HepG2 (cell line): Measurements from ENCODE around the gene STAT1. TPM values are rescaled to one million over a fixed set of nuclear protein-coding genes. Genes with fewer than 3 reads are reported as not detected.

ENCODE experiments used
- AHR ChIP-seq: IDR thresholded peaks from 2 replicates; pipeline ENCODE4 v1.6.1; 2018; ENCODE audit warnings: missing genetic modification reagents, missing compliant biosample characterization
- ASH2L ChIP-seq: fragments of 300-600, 200-600 bp; sonication (generic); IDR thresholded peaks from 2 replicates; pipeline ENCODE4 v1.7.0; 2017; ENCODE audit warnings: low read depth, mild to moderate bottlenecking, moderate library complexity, mixed read lengths, low read length; ENCODE audit not compliant: insufficient read length
- IRF2 ChIP-seq: IDR thresholded peaks from 2 replicates; pipeline ENCODE4 v1.6.1; 2018; ENCODE audit warnings: missing genetic modification reagents, missing compliant biosample characterization
- MIER3 ChIP-seq: IDR thresholded peaks from 2 replicates; pipeline ENCODE4 v1.6.1; 2016; ENCODE audit warnings: missing compliant biosample characterization, borderline replicate concordance
- NFIC ChIP-seq: IDR thresholded peaks from 2 replicates; pipeline ENCODE4 v1.6.1; 2012; ENCODE audit warnings: mild to moderate bottlenecking, low read length, inconsistent platforms
- PHF20 ChIP-seq: sonication (generic); formaldehyde crosslinking; IDR thresholded peaks from 2 replicates; pipeline ENCODE4 v1.5.0; 2020; ENCODE audit warnings: mild to moderate bottlenecking, missing genetic modification reagents
- YY1 ChIP-seq: IDR thresholded peaks from 2 replicates; pipeline ENCODE4 v1.6.1; 2011; ENCODE audit warnings: low read length, low read depth, moderate library complexity, mild to moderate bottlenecking; ENCODE audit not compliant: insufficient read depth, insufficient replicate concordance
- ZNF30 ChIP-seq: sonication (generic); formaldehyde crosslinking; IDR thresholded peaks from 2 replicates; pipeline ENCODE4 v1.5.0; 2020; ENCODE audit warnings: mild to moderate bottlenecking, missing genetic modification reagents
- ZNF34 ChIP-seq: sonication (generic); formaldehyde crosslinking; IDR thresholded peaks from 2 replicates; pipeline ENCODE4 v1.4.0; 2020; ENCODE audit warnings: mild to moderate bottlenecking, missing genetic modification reagents, borderline replicate concordance
- ZNF549 ChIP-seq: sonication (generic); formaldehyde crosslinking; IDR thresholded peaks from 2 replicates; pipeline ENCODE4 v1.5.0; 2020; ENCODE audit warnings: missing genetic modification reagents
- ZNF772 ChIP-seq: sonication (generic); formaldehyde crosslinking; IDR thresholded peaks from 2 replicates; pipeline ENCODE4 v1.5.0; 2020; ENCODE audit warnings: mild to moderate bottlenecking, missing genetic modification reagents
- ZSCAN12 ChIP-seq: sonication (generic); formaldehyde crosslinking; IDR thresholded peaks from 2 replicates; pipeline ENCODE4 v1.9.0; 2021; ENCODE audit warnings: mild to moderate bottlenecking, missing genetic modification reagents
- polyA plus RNA-seq, 8 experiments: library from polyadenylated mRNA; depleted of rRNA in 3 of 8; stranded (reverse) in 7 of 8; unstranded in 1 of 8; fragments of >200 nt; fragmentation: Illumina TruSeq in 4 of 8; extraction: Trizol in 4 of 8; gene quantifications; 2 replicates each; pipeline versions ENCODE4 v1.2.1 to v1.2.3, GENCODE V29; 2011 to 2016; ENCODE audit warnings: low read depth in 4 of 8, missing spikeins in 1 of 8, mixed read lengths in 1 of 8; ENCODE audit not compliant: insufficient read depth in 1 of 8
- total RNA-seq, 5 experiments: library from RNA; depleted of rRNA; stranded (reverse); fragments of >200 nt; fragmentation: Illumina TruSeq; extraction: Trizol; gene quantifications; 2 replicates each; pipeline ENCODE4 v1.2.3, GENCODE V29; 2016; ENCODE audit warnings: low read depth in 1 of 5
- TF ChIP-seq, protein P1 (sequence below): sonication (generic); formaldehyde crosslinking; IDR thresholded peaks from 2 replicates; pipeline ENCODE4 v1.5.1; 2020; ENCODE audit warnings: mild to moderate bottlenecking, missing genetic modification reagents, moderate library complexity
- TF ChIP-seq, protein P2 (sequence below): sonication (generic); formaldehyde crosslinking; IDR thresholded peaks from 2 replicates; pipeline ENCODE4 v1.4.0; 2020; ENCODE audit warnings: mild to moderate bottlenecking, low read depth, missing genetic modification reagents
- TF ChIP-seq, protein P3 (sequence below): sonication (generic); formaldehyde crosslinking; IDR thresholded peaks from 2 replicates; pipeline ENCODE4 v1.4.0; 2020; ENCODE audit warnings: mild to moderate bottlenecking, missing genetic modification reagents
- TF ChIP-seq, protein P4 (sequence below): sonication (generic); formaldehyde crosslinking; IDR thresholded peaks from 2 replicates; pipeline ENCODE4 v1.5.0; 2020; ENCODE audit warnings: missing genetic modification reagents
- TF ChIP-seq, protein P5 (sequence below): sonication (generic); formaldehyde crosslinking; IDR thresholded peaks from 2 replicates; pipeline ENCODE4 v1.4.0; 2020; ENCODE audit warnings: missing genetic modification reagents, mild to moderate bottlenecking, borderline replicate concordance

Gene STAT1
- total and polyA plus RNA-seq, 2 of the 13 experiments (the other 11 are each of a cell fraction or from before 2014, with no cell fraction given), result 21.8 to 59.6 TPM

DNA sequence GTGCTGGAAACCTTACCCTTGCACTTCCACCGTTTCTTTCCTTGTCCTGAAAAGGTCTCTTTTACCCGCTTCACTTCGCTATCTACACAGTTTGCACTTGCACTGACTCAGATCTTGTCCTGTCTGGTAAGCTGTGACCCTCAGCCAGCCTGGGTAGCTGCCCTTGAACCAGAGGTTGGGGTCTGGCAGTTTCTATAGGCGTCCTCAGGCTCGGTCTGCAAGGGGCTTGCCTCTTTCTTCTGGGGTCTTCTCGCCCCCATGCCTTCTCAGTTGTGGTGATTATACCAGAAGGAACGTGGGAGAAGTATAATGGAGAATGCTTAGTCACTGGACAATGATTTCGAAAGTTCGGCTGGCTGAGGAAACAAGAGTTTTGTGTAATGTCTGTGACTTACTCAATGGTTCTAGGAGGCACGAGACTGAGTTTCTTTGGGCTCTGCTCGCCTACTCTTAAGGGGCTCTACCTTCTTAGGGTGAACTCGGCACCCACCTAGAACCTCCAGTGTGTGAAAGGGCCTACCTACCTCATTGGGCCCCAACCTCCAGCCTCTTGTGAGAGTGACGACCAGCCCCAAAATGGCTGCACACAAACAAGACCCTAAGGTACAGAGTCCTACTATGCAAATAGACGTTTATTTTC, 6.9 kb upstream of the STAT1 start (continued):
- TF ChIP-seq ZSCAN12 (CRISPR knock-in tag) (no peak), AHR (CRISPR knock-in tag) (no peak), PHF20 (CRISPR knock-in tag) (no peak), YY1 (peak; percentile 91), MIER3 (no peak), NFIC (no peak), ZNF34 (CRISPR knock-in tag) (0 out of 2 replicates have a peak, but pooled peaks have one; percentile 70), ZNF30 (CRISPR knock-in tag) (peak; percentile 67; the same call in 1 of the 2 replicates), ASH2L (no peak), IRF2 (CRISPR knock-in tag) (no peak), ZNF549 (no peak), ZNF772 (CRISPR knock-in tag) (no peak; the same call in 1 of the 2 replicates)
- TF ChIP-seq, protein P1, sequence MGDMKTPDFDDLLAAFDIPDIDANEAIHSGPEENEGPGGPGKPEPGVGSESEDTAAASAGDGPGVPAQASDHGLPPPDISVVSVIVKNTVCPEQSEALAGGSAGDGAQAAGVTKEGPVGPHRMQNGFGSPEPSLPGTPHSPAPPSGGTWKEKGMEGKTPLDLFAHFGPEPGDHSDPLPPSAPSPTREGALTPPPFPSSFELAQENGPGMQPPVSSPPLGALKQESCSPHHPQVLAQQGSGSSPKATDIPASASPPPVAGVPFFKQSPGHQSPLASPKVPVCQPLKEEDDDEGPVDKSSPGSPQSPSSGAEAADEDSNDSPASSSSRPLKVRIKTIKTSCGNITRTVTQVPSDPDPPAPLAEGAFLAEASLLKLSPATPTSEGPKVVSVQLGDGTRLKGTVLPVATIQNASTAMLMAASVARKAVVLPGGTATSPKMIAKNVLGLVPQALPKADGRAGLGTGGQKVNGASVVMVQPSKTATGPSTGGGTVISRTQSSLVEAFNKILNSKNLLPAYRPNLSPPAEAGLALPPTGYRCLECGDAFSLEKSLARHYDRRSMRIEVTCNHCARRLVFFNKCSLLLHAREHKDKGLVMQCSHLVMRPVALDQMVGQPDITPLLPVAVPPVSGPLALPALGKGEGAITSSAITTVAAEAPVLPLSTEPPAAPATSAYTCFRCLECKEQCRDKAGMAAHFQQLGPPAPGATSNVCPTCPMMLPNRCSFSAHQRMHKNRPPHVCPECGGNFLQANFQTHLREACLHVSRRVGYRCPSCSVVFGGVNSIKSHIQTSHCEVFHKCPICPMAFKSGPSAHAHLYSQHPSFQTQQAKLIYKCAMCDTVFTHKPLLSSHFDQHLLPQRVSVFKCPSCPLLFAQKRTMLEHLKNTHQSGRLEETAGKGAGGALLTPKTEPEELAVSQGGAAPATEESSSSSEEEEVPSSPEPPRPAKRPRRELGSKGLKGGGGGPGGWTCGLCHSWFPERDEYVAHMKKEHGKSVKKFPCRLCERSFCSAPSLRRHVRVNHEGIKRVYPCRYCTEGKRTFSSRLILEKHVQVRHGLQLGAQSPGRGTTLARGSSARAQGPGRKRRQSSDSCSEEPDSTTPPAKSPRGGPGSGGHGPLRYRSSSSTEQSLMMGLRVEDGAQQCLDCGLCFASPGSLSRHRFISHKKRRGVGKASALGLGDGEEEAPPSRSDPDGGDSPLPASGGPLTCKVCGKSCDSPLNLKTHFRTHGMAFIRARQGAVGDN (CRISPR knock-in tag), result peak; percentile 3
- TF ChIP-seq, protein P2, sequence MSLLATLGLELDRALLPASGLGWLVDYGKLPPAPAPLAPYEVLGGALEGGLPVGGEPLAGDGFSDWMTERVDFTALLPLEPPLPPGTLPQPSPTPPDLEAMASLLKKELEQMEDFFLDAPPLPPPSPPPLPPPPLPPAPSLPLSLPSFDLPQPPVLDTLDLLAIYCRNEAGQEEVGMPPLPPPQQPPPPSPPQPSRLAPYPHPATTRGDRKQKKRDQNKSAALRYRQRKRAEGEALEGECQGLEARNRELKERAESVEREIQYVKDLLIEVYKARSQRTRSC (CRISPR knock-in tag), result no peak
- TF ChIP-seq, protein P3, sequence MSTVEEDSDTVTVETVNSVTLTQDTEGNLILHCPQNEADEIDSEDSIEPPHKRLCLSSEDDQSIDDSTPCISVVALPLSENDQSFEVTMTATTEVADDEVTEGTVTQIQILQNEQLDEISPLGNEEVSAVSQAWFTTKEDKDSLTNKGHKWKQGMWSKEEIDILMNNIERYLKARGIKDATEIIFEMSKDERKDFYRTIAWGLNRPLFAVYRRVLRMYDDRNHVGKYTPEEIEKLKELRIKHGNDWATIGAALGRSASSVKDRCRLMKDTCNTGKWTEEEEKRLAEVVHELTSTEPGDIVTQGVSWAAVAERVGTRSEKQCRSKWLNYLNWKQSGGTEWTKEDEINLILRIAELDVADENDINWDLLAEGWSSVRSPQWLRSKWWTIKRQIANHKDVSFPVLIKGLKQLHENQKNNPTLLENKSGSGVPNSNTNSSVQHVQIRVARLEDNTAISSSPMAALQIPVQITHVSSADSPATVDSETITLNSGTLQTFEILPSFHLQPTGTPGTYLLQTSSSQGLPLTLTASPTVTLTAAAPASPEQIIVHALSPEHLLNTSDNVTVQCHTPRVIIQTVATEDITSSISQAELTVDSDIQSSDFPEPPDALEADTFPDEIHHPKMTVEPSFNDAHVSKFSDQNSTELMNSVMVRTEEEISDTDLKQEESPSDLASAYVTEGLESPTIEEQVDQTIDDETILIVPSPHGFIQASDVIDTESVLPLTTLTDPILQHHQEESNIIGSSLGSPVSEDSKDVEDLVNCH (CRISPR knock-in tag), result 0 out of 2 replicates have a peak, but pooled peaks have one; percentile 56
- TF ChIP-seq, protein P4, sequence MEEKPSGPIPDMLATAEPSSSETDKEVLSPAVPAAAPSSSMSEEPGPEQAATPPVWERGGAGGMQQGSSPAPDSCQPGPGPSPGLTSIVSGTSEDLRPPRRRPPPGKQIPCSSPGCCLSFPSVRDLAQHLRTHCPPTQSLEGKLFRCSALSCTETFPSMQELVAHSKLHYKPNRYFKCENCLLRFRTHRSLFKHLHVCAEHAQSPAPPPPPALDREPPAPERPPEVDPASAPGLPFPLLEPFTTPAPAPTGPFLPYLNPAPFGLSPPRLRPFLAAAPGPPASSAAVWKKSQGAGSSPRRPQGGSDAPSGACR (CRISPR knock-in tag), result no peak
- TF ChIP-seq, protein P5, sequence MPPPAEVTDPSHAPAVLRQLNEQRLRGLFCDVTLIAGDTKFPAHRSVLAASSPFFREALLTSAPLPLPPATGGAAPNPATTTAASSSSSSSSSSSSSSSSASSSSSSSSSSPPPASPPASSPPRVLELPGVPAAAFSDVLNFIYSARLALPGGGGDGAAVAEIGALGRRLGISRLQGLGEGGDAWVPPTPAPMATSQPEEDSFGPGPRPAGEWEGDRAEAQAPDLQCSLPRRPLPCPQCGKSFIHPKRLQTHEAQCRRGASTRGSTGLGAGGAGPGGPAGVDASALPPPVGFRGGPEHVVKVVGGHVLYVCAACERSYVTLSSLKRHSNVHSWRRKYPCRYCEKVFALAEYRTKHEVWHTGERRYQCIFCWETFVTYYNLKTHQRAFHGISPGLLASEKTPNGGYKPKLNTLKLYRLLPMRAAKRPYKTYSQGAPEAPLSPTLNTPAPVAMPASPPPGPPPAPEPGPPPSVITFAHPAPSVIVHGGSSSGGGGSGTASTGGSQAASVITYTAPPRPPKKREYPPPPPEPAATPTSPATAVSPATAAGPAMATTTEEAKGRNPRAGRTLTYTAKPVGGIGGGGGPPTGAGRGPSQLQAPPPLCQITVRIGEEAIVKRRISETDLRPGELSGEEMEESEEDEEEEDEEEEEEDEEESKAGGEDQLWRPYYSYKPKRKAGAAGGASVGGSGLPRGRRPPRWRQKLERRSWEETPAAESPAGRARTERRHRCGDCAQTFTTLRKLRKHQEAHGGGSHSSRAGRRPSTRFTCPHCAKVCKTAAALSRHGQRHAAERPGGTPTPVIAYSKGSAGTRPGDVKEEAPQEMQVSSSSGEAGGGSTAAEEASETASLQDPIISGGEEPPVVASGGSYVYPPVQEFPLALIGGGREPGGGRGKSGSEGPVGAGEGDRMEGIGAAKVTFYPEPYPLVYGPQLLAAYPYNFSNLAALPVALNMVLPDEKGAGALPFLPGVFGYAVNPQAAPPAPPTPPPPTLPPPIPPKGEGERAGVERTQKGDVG (CRISPR knock-in tag), result no peak
